Measurements from ENCODE around the gene ARHGAP29. TPM values are rescaled to one million over a fixed set of nuclear protein-coding genes. Genes with fewer than 3 reads are reported as not detected.

ARHGAP29 gene
- total and polyA plus RNA-seq, 5 donors from 2014 or later = not detected

DNA sequence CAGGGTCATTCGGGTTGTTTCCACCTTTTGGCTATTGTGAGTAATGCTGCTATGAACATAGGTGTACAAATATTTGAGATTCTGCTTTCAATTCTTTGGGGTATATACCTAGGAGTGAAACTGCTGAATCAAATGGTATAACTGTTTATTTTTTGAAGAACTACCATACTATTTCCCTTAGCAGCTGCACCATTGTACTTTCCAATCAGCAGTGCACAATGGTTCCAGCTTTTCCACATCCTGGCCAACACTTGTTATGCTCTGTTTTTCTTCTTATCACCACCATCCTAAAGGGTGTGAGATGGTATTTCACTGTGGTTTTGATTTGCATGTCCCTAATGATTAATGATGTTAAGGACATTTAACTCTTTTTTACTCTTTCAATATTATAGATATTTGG, 112.8 kb downstream of the ARHGAP29 start:
- Histone ChIP-seq H3K4me1 (ENCODE audit: control insufficient read depth, insufficient read depth, low read length, poor library complexity, severe bottlenecking) (no peaks in the 10 kb centered on the region), H3K4me3 (ENCODE audit: low read depth, low read length) (no peak overlapping the region), H3K9me3 (ENCODE audit: control insufficient read depth in 2 of 2, low read length in 2 of 2) (no peaks in the 10 kb centered on the region), H3K36me3 (ENCODE audit: control insufficient read depth, insufficient read depth, low read length) (no peaks in the 10 kb centered on the region), H3K27me3 (ENCODE audit: control insufficient read depth, insufficient read depth, low read length) (peaks cover 5% of the 10 kb centered on the region), H3K27ac (ENCODE audit: insufficient read depth, low read length, poor library complexity, severe bottlenecking) (no peak overlapping the region)
- no peak overlapping the region for H3K27ac Mint-ChIP-seq
- H3K9me3 Mint-ChIP-seq = peaks cover 0 to 6% (median 0%) of the 10 kb centered on the region in 7 donors
- H3K4me1 Mint-ChIP-seq = no peaks in the 10 kb centered on the region
- ATAC-seq (ENCODE audit: low read depth in 2 of 2) (no peak), DNase-seq (no peak)
- no peaks in the 10 kb centered on the region for H3K36me3 Mint-ChIP-seq
- peaks cover 5% of the 10 kb centered on the region for H3K27me3 Mint-ChIP-seq
- no peak overlapping the region for H3K4me3 Mint-ChIP-seq

DNA sequence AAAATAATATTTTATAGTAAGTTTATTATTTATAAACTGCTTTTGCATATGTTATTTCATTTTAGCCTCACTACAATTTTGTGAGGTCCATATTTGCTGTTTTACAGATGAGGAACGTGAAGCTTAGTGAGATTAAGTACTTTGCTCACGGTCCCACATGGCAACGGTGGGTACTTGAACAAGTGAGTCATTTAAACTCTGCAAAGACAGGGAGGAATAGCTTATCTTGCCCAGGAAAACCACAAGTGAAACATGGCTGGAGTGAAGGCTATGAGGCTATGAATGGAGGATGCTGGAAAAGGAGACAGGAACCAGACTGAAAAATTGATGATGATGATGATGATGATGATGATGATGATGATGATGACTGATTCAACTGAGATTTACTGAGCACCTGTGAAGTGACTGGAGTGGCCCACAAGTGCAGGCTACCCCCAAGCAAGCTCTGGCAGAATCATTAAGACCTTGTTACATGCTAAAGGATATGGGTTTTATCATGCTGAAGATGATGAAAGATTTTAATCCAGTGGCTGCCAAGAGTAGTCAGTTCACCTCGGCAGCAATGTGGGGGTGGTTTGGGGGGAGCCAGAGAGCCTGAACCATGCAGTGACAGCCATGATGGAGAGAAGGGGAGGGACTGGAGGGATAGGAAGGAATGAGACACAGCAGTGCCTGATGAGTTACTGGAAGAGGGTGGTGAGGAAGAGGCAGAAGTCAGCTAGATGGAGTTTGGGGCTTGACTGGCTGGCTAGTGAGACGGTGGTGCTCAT, 115.0 kb downstream of the ARHGAP29 start:
- Mint-ChIP-seq H3K9me3 (peaks cover 0 to 3% (median 0%) of the 10 kb centered on the region in 7 donors), H3K27me3 (peaks cover 4% of the 10 kb centered on the region), H3K4me3 (no peak overlapping the region), H3K36me3 (no peaks in the 10 kb centered on the region), H3K27ac (no peak overlapping the region), H3K4me1 (no peaks in the 10 kb centered on the region)
- H3K36me3 ChIP-seq (ENCODE audit: control insufficient read depth, insufficient read depth, low read length) = no peaks in the 10 kb centered on the region
- H3K27ac ChIP-seq (ENCODE audit: insufficient read depth, low read length, poor library complexity, severe bottlenecking) = no peak overlapping the region
- H3K9me3 ChIP-seq (ENCODE audit: control insufficient read depth in 2 of 2, low read length in 2 of 2) = no peaks in the 10 kb centered on the region
- peaks cover 5% of the 10 kb centered on the region for H3K27me3 ChIP-seq (ENCODE audit: control insufficient read depth, insufficient read depth, low read length)
- DNase-seq (no peak), ATAC-seq (ENCODE audit: low read depth in 2 of 2) (no peak)
- no peak overlapping the region for H3K4me3 ChIP-seq (ENCODE audit: low read depth, low read length)
- H3K4me1 ChIP-seq (ENCODE audit: control insufficient read depth, insufficient read depth, low read length, poor library complexity, severe bottlenecking) = no peaks in the 10 kb centered on the region

Other genes starting within 250 kb of the ARHGAP29 start
- not detected for gene ABCA4, start 116.4 kb downstream of the ARHGAP29 start, total RNA-seq
- not detected for gene ABCA4, start 116.4 kb downstream of the ARHGAP29 start, polyA plus RNA-seq
- gene ABCD3, start 180.8 kb upstream of the ARHGAP29 start, total RNA-seq = 19.4 TPM
- 10 to 100 TPM; 15.3 to 21.6 (median 18.9) TPM for gene ABCD3, start 180.8 kb upstream of the ARHGAP29 start, polyA plus RNA-seq